ENCODE measurements around the gene BAHCC1. TPM values are rescaled to one million over a fixed set of nuclear protein-coding genes. Genes with fewer than 3 reads are reported as not detected.

Gene BAHCC1
- total and polyA plus RNA-seq, 9 of the 15 experiments (the other 6 are each of a cell fraction or from before 2014, with no cell fraction given) = 0.14 to 26.9 (median 5.0) TPM

DNA sequence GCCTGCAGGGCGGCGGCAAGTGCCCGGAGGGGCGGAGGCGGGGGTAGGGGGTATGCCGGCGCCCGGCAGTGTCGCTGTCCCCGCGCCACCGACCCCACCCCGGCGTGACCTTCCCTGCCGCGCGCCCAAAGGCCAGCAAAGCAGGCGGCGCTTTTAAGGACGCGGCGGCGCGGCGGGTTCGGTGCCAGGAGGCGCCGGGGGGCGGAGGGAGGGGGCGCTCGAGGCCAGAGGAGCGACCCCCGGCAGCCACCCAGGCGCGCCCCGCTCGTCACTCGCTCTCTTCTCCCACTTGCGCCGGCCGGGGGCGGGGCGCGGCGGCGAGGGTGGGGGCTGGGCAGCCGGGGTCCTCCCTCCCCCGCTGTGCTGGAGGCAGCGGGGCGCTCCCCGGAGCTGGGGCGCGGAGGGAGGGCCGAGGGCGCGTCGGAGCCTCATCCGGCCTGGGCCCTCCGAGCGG lies 8.6 kb upstream of the BAHCC1 start (continued):
- TF ChIP-seq, protein P1, sequence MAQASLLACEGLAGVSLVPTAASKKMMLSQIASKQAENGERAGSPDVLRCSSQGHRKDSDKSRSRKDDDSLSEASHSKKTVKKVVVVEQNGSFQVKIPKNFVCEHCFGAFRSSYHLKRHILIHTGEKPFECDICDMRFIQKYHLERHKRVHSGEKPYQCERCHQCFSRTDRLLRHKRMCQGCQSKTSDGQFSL (CRISPR knock-in tag; IDR thresholded peaks at IDR 0.05) = no peak
- TF ChIP-seq, protein P1 (tag; IDR thresholded peaks at IDR 0.05) = 0 out of 4 replicates have a peak, but pooled peaks of 1 of the 2 experiments have one; percentile 10
- no peak for TF ChIP-seq PCBP2 (IDR thresholded peaks at IDR 0.05; ENCODE audit: low read depth, low read length, poor library complexity, severe bottlenecking)
- TF ChIP-seq NR2C2 (CRISPR knock-in tag; IDR thresholded peaks at IDR 0.05) = no peak
- peak; percentile 75 for TF ChIP-seq NR2C2 (tag; IDR thresholded peaks at IDR 0.05)
- TF ChIP-seq RNF2 (IDR thresholded peaks at IDR 0.05) = no peak
- TF ChIP-seq EP400 (IDR thresholded peaks at IDR 0.05) = no peak
- TF ChIP-seq ZBED1 (IDR thresholded peaks at IDR 0.05) = peak; percentile 38; the same call in 1 of the 2 replicates
- no peak for TF ChIP-seq HDAC1 (IDR thresholded peaks at IDR 0.05)
- TF ChIP-seq, protein P2, sequence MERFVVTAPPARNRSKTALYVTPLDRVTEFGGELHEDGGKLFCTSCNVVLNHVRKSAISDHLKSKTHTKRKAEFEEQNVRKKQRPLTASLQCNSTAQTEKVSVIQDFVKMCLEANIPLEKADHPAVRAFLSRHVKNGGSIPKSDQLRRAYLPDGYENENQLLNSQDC (CRISPR knock-in tag; IDR thresholded peaks at IDR 0.05) = no peak
- 0 out of 4 replicates have a peak, but pooled peaks of 1 of the 2 experiments have one; percentile 50 for TF ChIP-seq NONO (IDR thresholded peaks at IDR 0.05; ENCODE audit: low read depth in 2 of 2, low read length in 1 of 2)
- 0 out of 2 replicates have a peak, but pooled peaks have one; percentile 18 for TF ChIP-seq GATAD2B (IDR thresholded peaks at IDR 0.05; ENCODE audit: borderline replicate concordance)
- TF ChIP-seq MCM3 (IDR thresholded peaks at IDR 0.05) = no peak
- TF ChIP-seq, protein P3, sequence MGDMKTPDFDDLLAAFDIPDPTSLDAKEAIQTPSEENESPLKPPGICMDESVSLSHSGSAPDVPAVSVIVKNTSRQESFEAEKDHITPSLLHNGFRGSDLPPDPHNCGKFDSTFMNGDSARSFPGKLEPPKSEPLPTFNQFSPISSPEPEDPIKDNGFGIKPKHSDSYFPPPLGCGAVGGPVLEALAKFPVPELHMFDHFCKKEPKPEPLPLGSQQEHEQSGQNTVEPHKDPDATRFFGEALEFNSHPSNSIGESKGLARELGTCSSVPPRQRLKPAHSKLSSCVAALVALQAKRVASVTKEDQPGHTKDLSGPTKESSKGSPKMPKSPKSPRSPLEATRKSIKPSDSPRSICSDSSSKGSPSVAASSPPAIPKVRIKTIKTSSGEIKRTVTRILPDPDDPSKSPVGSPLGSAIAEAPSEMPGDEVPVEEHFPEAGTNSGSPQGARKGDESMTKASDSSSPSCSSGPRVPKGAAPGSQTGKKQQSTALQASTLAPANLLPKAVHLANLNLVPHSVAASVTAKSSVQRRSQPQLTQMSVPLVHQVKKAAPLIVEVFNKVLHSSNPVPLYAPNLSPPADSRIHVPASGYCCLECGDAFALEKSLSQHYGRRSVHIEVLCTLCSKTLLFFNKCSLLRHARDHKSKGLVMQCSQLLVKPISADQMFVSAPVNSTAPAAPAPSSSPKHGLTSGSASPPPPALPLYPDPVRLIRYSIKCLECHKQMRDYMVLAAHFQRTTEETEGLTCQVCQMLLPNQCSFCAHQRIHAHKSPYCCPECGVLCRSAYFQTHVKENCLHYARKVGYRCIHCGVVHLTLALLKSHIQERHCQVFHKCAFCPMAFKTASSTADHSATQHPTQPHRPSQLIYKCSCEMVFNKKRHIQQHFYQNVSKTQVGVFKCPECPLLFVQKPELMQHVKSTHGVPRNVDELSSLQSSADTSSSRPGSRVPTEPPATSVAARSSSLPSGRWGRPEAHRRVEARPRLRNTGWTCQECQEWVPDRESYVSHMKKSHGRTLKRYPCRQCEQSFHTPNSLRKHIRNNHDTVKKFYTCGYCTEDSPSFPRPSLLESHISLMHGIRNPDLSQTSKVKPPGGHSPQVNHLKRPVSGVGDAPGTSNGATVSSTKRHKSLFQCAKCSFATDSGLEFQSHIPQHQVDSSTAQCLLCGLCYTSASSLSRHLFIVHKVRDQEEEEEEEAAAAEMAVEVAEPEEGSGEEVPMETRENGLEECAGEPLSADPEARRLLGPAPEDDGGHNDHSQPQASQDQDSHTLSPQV (IDR thresholded peaks at IDR 0.05) = peak; percentile 37
- TF ChIP-seq POLR2B (IDR thresholded peaks at IDR 0.05; ENCODE audit: low read depth, partially characterized antibody) = no peak
